Measurements from ENCODE around the gene ASTN1. TPM values are rescaled to one million over a fixed set of nuclear protein-coding genes. Genes with fewer than 3 reads are reported as not detected.
A peak's percentile ranks its signal among the peaks of the same experiment; 100 is the strongest.

The ASTN1 gene
- total and polyA plus RNA-seq, 9 of the 15 experiments (the other 6 are each of a cell fraction or from before 2014, with no cell fraction given), result 0.05 to 0.22 (median 0.18) TPM

- peak; percentile 49; the same call in 1 of the 2 replicates for TF ChIP-seq ZNF316 (IDR thresholded peaks at IDR 0.05)
- TF ChIP-seq, protein P1, sequence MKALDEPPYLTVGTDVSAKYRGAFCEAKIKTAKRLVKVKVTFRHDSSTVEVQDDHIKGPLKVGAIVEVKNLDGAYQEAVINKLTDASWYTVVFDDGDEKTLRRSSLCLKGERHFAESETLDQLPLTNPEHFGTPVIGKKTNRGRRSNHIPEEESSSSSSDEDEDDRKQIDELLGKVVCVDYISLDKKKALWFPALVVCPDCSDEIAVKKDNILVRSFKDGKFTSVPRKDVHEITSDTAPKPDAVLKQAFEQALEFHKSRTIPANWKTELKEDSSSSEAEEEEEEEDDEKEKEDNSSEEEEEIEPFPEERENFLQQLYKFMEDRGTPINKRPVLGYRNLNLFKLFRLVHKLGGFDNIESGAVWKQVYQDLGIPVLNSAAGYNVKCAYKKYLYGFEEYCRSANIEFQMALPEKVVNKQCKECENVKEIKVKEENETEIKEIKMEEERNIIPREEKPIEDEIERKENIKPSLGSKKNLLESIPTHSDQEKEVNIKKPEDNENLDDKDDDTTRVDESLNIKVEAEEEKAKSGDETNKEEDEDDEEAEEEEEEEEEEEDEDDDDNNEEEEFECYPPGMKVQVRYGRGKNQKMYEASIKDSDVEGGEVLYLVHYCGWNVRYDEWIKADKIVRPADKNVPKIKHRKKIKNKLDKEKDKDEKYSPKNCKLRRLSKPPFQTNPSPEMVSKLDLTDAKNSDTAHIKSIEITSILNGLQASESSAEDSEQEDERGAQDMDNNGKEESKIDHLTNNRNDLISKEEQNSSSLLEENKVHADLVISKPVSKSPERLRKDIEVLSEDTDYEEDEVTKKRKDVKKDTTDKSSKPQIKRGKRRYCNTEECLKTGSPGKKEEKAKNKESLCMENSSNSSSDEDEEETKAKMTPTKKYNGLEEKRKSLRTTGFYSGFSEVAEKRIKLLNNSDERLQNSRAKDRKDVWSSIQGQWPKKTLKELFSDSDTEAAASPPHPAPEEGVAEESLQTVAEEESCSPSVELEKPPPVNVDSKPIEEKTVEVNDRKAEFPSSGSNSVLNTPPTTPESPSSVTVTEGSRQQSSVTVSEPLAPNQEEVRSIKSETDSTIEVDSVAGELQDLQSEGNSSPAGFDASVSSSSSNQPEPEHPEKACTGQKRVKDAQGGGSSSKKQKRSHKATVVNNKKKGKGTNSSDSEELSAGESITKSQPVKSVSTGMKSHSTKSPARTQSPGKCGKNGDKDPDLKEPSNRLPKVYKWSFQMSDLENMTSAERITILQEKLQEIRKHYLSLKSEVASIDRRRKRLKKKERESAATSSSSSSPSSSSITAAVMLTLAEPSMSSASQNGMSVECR (CRISPR knock-in tag; IDR thresholded peaks at IDR 0.05), result no peak
- TF ChIP-seq, protein P2, sequence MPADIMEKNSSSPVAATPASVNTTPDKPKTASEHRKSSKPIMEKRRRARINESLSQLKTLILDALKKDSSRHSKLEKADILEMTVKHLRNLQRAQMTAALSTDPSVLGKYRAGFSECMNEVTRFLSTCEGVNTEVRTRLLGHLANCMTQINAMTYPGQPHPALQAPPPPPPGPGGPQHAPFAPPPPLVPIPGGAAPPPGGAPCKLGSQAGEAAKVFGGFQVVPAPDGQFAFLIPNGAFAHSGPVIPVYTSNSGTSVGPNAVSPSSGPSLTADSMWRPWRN (IDR thresholded peaks at IDR 0.05; ENCODE audit: low read depth), result no peak
- TF ChIP-seq TBP (optimal IDR thresholded peaks at IDR 0.05; ENCODE audit: low read depth, low read length), result no peak
- TF ChIP-seq SUPT5H (IDR thresholded peaks at IDR 0.05), result no peak
- TF ChIP-seq ELK1 (CRISPR knock-in tag; IDR thresholded peaks at IDR 0.05), result no peak
- TF ChIP-seq CREB3 (tag; conservative IDR thresholded peaks at IDR 0.05; ENCODE audit: low read depth), result no peak
- 0 out of 2 replicates have a peak, but pooled peaks have one; percentile 2 for TF ChIP-seq ESRRA (IDR thresholded peaks at IDR 0.05; ENCODE audit: borderline replicate concordance, low read depth)
- TF ChIP-seq SRSF7 (optimal IDR thresholded peaks at IDR 0.05; ENCODE audit: low read depth, low read length), result no peak
- TF ChIP-seq PKNOX1 (IDR thresholded peaks at IDR 0.05), result no peak
- TF ChIP-seq RBM14 (IDR thresholded peaks at IDR 0.05; ENCODE audit: borderline replicate concordance, insufficient read depth, low read depth, low read length), result no peak
- no peak for TF ChIP-seq SIN3A (IDR thresholded peaks at IDR 0.05; ENCODE audit: borderline replicate concordance in 2 of 2, control insufficient read depth in 1 of 2, low read depth in 2 of 2, low read length in 2 of 2)
- Histone ChIP-seq H3K36me3 (ENCODE audit: control insufficient read depth, insufficient read depth, low read length) (no peaks in the 10 kb centered on the region), H3K79me2 (ENCODE audit: control insufficient read depth, insufficient read depth, low read length) (no peaks in the 10 kb centered on the region), H3K9me1 (ENCODE audit: control insufficient read depth, insufficient read depth, low read length) (no peaks in the 10 kb centered on the region), H3K4me3 (no peak overlapping the region), H3K27me3 (ENCODE audit: control insufficient read depth in 2 of 2, insufficient read depth in 2 of 2, low read length in 2 of 2) (no peaks in the 10 kb centered on the region), H2AFZ (ENCODE audit: low read depth, low read length) (peak overlapping the region; percentile 67), H3K9me3 (replicated peaks; ENCODE audit: control insufficient read depth, insufficient read depth, low read depth, low read length) (no peaks in the 10 kb centered on the region), H3K4me1 (replicated peaks in 1 of 2; ENCODE audit: control insufficient read depth in 2 of 2, insufficient read depth in 2 of 2, low read length in 2 of 2) (peaks cover 16 to 54% of the 10 kb centered on the region in 2 experiments), H4K20me1 (replicated peaks; ENCODE audit: control insufficient read depth, insufficient read depth, low read length) (no peaks in the 10 kb centered on the region), H3K27ac (ENCODE audit: extremely low read depth, low read depth, low read length) (no peak overlapping the region), H3K9ac (ENCODE audit: insufficient read depth in 1 of 2, low read depth in 2 of 2, low read length in 2 of 2) (no peak overlapping the region), H3K4me2 (ENCODE audit: insufficient read depth, low read length) (no peak overlapping the region)
- no peak for ATAC-seq
- intact Hi-C loops (cut with micrococcal nuclease), result no loop called here
- DNase-seq (ENCODE audit: extremely low read depth in 1 of 4, low spot score in 3 of 4), result peak in 1 of 4 experiments; percentile 24
- ChIA-PET POLR2A (no interaction called here), CTCF (ENCODE audit: low intra/inter-chr PET ratio) (no interaction called here)
- FAIRE-seq, result peak; percentile 11
- WGBS (ENCODE audit: insufficient coverage, low coverage, missing lambda C conversion rate), result 21% methylated on average over 4 of the region's 4 CpGs
- BruUV-seq (replicated peaks), result no TSS peak
- in situ Hi-C loops (cut with MboI), result no loop called here
These were observed 306.9 kb downstream of the ASTN1 start for GRCh38 chr1:176857632-176858031.

All from K562 (cell line).